ENCODE data around the gene OTOP2.

DNA sequence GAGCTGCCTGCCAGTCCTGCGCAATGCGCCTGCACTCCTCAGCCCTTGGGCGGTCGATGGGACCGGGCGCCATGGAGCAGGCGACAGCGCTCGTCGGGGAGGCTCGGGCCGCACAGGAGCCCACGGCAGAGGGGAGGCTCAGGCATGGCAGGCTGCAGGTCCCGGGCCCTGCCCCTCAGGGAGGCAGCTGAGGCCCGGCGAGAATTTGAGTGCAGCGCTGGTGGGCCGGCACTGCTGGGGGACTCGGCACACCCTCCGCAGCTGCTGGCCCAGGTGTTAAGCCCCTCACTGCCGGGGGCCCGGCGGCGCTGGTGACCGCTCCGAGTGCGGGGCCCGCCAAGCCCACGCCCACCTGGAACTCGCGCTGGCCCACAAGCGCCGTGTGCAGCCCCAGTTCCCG, 17.1 kb upstream of the OTOP2 start:
- TF ChIP-seq POLR2A (IDR thresholded peaks at IDR 0.05; ENCODE audit: low read length) (no peak), GATA1 (IDR thresholded peaks at IDR 0.05; ENCODE audit: low read depth, low read length) (no peak)

Data from erythroblast (primary cell).